H1 (cell line): ENCODE measurements around the gene TNC. TPM values are rescaled to one million over a fixed set of nuclear protein-coding genes. Genes with fewer than 3 reads are reported as not detected.

Source experiments
- BRCA1 ChIP-seq: IDR thresholded peaks from 2 replicates; pipeline ENCODE4 v1.6.1; 2012; ENCODE audit warnings: low read depth, low read length, improper control_type of control experiment
- CBX5 ChIP-seq: fragments of 300-800, 300-1000 bp; sonication (generic); IDR thresholded peaks from 2 replicates; pipeline ENCODE4 v1.7.1; 2016; ENCODE audit warnings: antibody characterized with exemption, low read length, low read depth
- CEBPB ChIP-seq: IDR thresholded peaks from 2 replicates; pipeline ENCODE4 v1.6.1; 2012; ENCODE audit warnings: low read depth, low read length
- JUN ChIP-seq: IDR thresholded peaks from 2 replicates; pipeline ENCODE4 v1.6.1; 2011; ENCODE audit warnings: low read depth, mild to moderate bottlenecking, improper control_type of control experiment, low read length
- JUND ChIP-seq: IDR thresholded peaks from 2 replicates; pipeline ENCODE4 v1.6.1; 2011; ENCODE audit warnings: mild to moderate bottlenecking, improper control_type of control experiment, low read length
- MAFK ChIP-seq: IDR thresholded peaks from 2 replicates; pipeline ENCODE4 v1.6.1; 2012; ENCODE audit warnings: low read depth, mild to moderate bottlenecking, improper control_type of control experiment, low read length
- NRF1 ChIP-seq: IDR thresholded peaks from 2 replicates; pipeline ENCODE4 v1.6.1; 2011; ENCODE audit warnings: mild to moderate bottlenecking, low read depth, low read length, improper control_type of control experiment
- POLR2AphosphoS5 ChIP-seq: IDR thresholded peaks from 2 replicates; pipeline ENCODE4 v1.6.1; 2011; ENCODE audit warnings: low read depth, low read length
- SIRT6 ChIP-seq: IDR thresholded peaks from one replicate; pipeline ENCODE4 v1.7.1; 2012; ENCODE audit warnings: low read length, inconsistent platforms
- TCF12 ChIP-seq: IDR thresholded peaks from 2 replicates; pipeline ENCODE4 v1.6.1; 2011; ENCODE audit warnings: low read depth, mild to moderate bottlenecking, low read length
- polyA plus RNA-seq, 7 experiments: library from polyadenylated mRNA; depleted of rRNA in 3 of 7; stranded (reverse) in 5 of 7; unstranded in 2 of 7; fragments of >200 nt in 5 of 7; fragments of 200-250 nt in 2 of 7; gene quantifications; 1 replicate in 5 of 7; 2 replicates in 1 of 7; 4 replicates in 1 of 7; pipeline versions ENCODE4 v1.2.1 to v1.2.3, GENCODE V29; 2011 to 2013; ENCODE audit warnings: missing spikeins in 2 of 7, mixed read lengths in 2 of 7
- total RNA-seq: library from RNA; stranded (reverse); fragmentation: NEBNext Ultra II Directional; extraction: Animal tissue kit (Norgen Biotek cat#: 25700); gene quantifications from 2 replicates; pipeline ENCODE4 v1.2.1, GENCODE V29; 2021
- TF ChIP-seq, protein P1 (sequence below): fragments of 300-600 bp; sonication (generic); IDR thresholded peaks from 2 replicates; pipeline ENCODE4 v1.7.1; 2012; ENCODE audit warnings: low read length, moderate library complexity, mild to moderate bottlenecking, inconsistent platforms; ENCODE audit not compliant: insufficient replicate concordance

TNC gene
- total and polyA plus RNA-seq, 2 of the 8 experiments (the other 6 are each of a cell fraction or from before 2014, with no cell fraction given) = 6.2 to 11.4 TPM

DNA sequence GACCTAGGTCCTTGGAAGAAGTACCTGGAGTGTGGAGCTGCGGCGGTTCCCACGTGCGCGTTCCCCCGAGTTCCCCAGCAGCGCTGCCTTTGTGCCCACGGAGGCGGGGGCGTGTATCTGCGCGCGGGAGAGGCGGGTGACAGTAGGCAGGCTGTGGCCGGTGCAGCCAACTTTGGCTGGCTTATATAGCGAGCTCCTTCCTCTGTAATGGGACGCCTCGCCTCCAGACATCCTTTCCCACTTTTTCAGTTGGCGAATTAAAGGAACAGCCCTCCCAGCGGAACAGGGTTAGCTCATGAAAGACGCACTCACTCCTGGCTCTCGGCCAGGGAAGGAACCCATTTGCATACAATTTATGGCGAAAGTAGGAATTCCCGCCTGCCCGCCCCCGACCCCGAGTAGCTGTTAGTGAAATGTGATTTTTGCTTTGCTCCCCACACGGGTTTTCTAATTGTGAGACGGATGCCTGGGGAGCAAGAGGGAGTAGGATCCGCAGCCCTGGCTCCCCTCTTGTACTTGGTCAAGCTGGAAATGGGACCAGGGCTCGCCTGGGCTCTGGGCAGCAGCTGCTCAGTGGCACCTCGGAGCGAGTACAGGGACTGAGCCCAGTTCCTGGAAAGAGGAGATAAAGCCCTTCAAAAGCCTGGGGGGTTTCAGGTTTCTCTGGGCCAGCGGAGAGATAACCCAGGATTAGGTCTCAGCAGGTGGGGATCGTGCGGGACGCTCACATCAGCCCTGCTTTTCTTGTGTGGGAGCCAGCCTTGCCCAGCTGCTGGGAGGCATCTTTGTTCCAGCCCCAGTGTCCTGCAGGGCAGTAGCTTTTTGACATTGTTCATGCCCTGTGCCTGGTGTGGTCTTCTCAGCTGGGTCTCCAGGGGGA is at the start of gene TNC (continued):
- TF ChIP-seq MAFK (no peak), JUND (no peak), SIRT6 (no peak), CEBPB (no peak), CBX5 (no peak), NRF1 (no peak), BRCA1 (no peak), JUN (no peak), TCF12 (peak; percentile 90), POLR2AphosphoS5 (no peak; the same call in 1 of the 2 replicates)
- TF ChIP-seq, protein P1, sequence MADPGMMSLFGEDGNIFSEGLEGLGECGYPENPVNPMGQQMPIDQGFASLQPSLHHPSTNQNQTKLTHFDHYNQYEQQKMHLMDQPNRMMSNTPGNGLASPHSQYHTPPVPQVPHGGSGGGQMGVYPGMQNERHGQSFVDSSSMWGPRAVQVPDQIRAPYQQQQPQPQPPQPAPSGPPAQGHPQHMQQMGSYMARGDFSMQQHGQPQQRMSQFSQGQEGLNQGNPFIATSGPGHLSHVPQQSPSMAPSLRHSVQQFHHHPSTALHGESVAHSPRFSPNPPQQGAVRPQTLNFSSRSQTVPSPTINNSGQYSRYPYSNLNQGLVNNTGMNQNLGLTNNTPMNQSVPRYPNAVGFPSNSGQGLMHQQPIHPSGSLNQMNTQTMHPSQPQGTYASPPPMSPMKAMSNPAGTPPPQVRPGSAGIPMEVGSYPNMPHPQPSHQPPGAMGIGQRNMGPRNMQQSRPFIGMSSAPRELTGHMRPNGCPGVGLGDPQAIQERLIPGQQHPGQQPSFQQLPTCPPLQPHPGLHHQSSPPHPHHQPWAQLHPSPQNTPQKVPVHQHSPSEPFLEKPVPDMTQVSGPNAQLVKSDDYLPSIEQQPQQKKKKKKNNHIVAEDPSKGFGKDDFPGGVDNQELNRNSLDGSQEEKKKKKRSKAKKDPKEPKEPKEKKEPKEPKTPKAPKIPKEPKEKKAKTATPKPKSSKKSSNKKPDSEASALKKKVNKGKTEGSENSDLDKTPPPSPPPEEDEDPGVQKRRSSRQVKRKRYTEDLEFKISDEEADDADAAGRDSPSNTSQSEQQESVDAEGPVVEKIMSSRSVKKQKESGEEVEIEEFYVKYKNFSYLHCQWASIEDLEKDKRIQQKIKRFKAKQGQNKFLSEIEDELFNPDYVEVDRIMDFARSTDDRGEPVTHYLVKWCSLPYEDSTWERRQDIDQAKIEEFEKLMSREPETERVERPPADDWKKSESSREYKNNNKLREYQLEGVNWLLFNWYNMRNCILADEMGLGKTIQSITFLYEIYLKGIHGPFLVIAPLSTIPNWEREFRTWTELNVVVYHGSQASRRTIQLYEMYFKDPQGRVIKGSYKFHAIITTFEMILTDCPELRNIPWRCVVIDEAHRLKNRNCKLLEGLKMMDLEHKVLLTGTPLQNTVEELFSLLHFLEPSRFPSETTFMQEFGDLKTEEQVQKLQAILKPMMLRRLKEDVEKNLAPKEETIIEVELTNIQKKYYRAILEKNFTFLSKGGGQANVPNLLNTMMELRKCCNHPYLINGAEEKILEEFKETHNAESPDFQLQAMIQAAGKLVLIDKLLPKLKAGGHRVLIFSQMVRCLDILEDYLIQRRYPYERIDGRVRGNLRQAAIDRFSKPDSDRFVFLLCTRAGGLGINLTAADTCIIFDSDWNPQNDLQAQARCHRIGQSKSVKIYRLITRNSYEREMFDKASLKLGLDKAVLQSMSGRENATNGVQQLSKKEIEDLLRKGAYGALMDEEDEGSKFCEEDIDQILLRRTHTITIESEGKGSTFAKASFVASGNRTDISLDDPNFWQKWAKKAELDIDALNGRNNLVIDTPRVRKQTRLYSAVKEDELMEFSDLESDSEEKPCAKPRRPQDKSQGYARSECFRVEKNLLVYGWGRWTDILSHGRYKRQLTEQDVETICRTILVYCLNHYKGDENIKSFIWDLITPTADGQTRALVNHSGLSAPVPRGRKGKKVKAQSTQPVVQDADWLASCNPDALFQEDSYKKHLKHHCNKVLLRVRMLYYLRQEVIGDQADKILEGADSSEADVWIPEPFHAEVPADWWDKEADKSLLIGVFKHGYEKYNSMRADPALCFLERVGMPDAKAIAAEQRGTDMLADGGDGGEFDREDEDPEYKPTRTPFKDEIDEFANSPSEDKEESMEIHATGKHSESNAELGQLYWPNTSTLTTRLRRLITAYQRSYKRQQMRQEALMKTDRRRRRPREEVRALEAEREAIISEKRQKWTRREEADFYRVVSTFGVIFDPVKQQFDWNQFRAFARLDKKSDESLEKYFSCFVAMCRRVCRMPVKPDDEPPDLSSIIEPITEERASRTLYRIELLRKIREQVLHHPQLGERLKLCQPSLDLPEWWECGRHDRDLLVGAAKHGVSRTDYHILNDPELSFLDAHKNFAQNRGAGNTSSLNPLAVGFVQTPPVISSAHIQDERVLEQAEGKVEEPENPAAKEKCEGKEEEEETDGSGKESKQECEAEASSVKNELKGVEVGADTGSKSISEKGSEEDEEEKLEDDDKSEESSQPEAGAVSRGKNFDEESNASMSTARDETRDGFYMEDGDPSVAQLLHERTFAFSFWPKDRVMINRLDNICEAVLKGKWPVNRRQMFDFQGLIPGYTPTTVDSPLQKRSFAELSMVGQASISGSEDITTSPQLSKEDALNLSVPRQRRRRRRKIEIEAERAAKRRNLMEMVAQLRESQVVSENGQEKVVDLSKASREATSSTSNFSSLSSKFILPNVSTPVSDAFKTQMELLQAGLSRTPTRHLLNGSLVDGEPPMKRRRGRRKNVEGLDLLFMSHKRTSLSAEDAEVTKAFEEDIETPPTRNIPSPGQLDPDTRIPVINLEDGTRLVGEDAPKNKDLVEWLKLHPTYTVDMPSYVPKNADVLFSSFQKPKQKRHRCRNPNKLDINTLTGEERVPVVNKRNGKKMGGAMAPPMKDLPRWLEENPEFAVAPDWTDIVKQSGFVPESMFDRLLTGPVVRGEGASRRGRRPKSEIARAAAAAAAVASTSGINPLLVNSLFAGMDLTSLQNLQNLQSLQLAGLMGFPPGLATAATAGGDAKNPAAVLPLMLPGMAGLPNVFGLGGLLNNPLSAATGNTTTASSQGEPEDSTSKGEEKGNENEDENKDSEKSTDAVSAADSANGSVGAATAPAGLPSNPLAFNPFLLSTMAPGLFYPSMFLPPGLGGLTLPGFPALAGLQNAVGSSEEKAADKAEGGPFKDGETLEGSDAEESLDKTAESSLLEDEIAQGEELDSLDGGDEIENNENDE = no peak
